OCI-LY7 (cell line): ENCODE data around the gene SOBP.

Experiments
- CTCF ChIP-seq: fragments of 200-600 bp; sonication (generic); conservative IDR thresholded peaks from 2 replicates; pipeline ENCODE4 v1.5.1; 2014; ENCODE audit warnings: mild to moderate bottlenecking, antibody characterized with exemption, low read length, moderate library complexity, mixed read lengths
- EZH2phosphoT487 ChIP-seq: fragments of 200-600 bp; sonication (generic); IDR thresholded peaks from 2 replicates; pipeline ENCODE4 v1.6.1; 2018; ENCODE audit warnings: low read depth, borderline replicate concordance, mild to moderate bottlenecking, mixed run types, antibody characterized with exemption, low read length, moderate library complexity, mixed read lengths

GRCh38 chr6:107642095-107642860 lies 152.4 kb downstream of the SOBP start:
- TF ChIP-seq CTCF (no peak), EZH2phosphoT487 (no peak)
